Inflammatory macrophage treated with lipopolysaccharide for 4 hours (primary cell): ENCODE measurements around the gene PYGB.
"Not testable (repeated sequence)": the region's sequence is repeated elsewhere in the genome, so short reads cannot be mapped to it uniquely, and the experiment has no call there.

Experiments
- DNase-seq: peaks from one replicate; pipeline ENCODE4 v3.0.0-alpha.2; 2020

The PYGB gene

GRCh38 chr20:25316506-25317190, 68.8 kb downstream of the PYGB start:
- no peak for DNase-seq

- no peak for DNase-seq
These were observed 69.6 kb downstream of the PYGB start for GRCh38 chr20:25317351-25318075.

GRCh38 chr20:25318471-25319240, 70.8 kb downstream of the PYGB start:
- DNase-seq = peak; percentile 96

- no peak for DNase-seq
These were observed 71.6 kb downstream of the PYGB start for GRCh38 chr20:25319241-25320034.

- DNase-seq = no peak
These were observed 72.3 kb downstream of the PYGB start for GRCh38 chr20:25320035-25320800.

- peak; percentile 70 for DNase-seq
These were observed 73.5 kb downstream of the PYGB start for GRCh38 chr20:25321262-25321831.

- peak; percentile 2 for DNase-seq
These were observed 74.1 kb downstream of the PYGB start for GRCh38 chr20:25321991-25322390.

GRCh38 chr20:25323496-25324246, 75.8 kb downstream of the PYGB start:
- DNase-seq = no peak

GRCh38 chr20:25324412-25324811, 76.5 kb downstream of the PYGB start:
- DNase-seq = peak; percentile 98

- DNase-seq = peak; percentile 11
These were observed 77.2 kb downstream of the PYGB start for GRCh38 chr20:25325073-25325472.

- DNase-seq = no peak
These were observed 78.1 kb downstream of the PYGB start for GRCh38 chr20:25325997-25326396.

GRCh38 chr20:25327521-25328235, 79.8 kb downstream of the PYGB start:
- no peak for DNase-seq

- no peak for DNase-seq
These were observed 81.1 kb downstream of the PYGB start for GRCh38 chr20:25328954-25329498.

GRCh38 chr20:25334972-25335371, 87.1 kb downstream of the PYGB start:
- not testable (repeated sequence) for DNase-seq

GRCh38 chr20:25336561-25337422, 88.9 kb downstream of the PYGB start:
- DNase-seq = no peak

GRCh38 chr20:25338112-25339023, 90.5 kb downstream of the PYGB start:
- no peak for DNase-seq

GRCh38 chr20:25339608-25340007, 91.7 kb downstream of the PYGB start:
- DNase-seq = no peak

- DNase-seq = no peak
These were observed 92.5 kb downstream of the PYGB start for GRCh38 chr20:25340380-25340779.
